Mesendoderm (in vitro differentiated cells): ENCODE measurements around the gene PAQR5.
A peak's percentile ranks its signal among the peaks of the same experiment; 100 is the strongest.

Experiments used
- DNase-seq: peaks from one replicate; pipeline ENCODE4 v3.0.0; 2013
- H2AK5ac ChIP-seq: 2 replicates; pipeline ENCODE4 v1.6.1; 2013; ENCODE audit warnings: low read length, inconsistent platforms
- H2BK120ac ChIP-seq: 2 replicates; pipeline ENCODE4 v1.6.1; 2013; ENCODE audit warnings: low read depth, mild to moderate bottlenecking, low read length, moderate library complexity, mixed read lengths
- H2BK15ac ChIP-seq: replicated peaks from 2 replicates; pipeline ENCODE4 v1.6.1; 2013; ENCODE audit warnings: low read depth, mild to moderate bottlenecking, moderate library complexity
- H2BK5ac ChIP-seq: 2 replicates; pipeline ENCODE4 v1.6.1; 2013; ENCODE audit warnings: low read length, inconsistent platforms
- H3K18ac ChIP-seq: 2 replicates; pipeline ENCODE4 v1.6.1; 2013; ENCODE audit warnings: mild to moderate bottlenecking, low read length, mixed read lengths
- H3K23ac ChIP-seq: one replicate; pipeline ENCODE4 v1.6.1; 2013; ENCODE audit warnings: low read length
- H3K27ac ChIP-seq: 2 replicates; pipeline ENCODE4 v1.5.1; 2013; ENCODE audit warnings: low read depth, mild to moderate bottlenecking, inconsistent platforms, low read length, moderate library complexity
- H3K27me3 ChIP-seq: 2 replicates; pipeline ENCODE4 v1.6.1; 2013; ENCODE audit warnings: low read length, control low read depth, mild to moderate bottlenecking, inconsistent platforms; ENCODE audit not compliant: insufficient read depth, poor library complexity
- H3K36me3 ChIP-seq: 2 replicates; pipeline ENCODE4 v1.6.1; 2013; ENCODE audit warnings: low read length, inconsistent platforms; ENCODE audit not compliant: control insufficient read depth, insufficient read depth
- H3K4ac ChIP-seq: one replicate; pipeline ENCODE4 v1.6.1; 2013; ENCODE audit warnings: low read depth, mild to moderate bottlenecking, low read length, moderate library complexity
- H3K4me1 ChIP-seq: 2 replicates; pipeline ENCODE4 v1.6.1; 2013; ENCODE audit warnings: low read depth, low read length, inconsistent platforms; ENCODE audit not compliant: control insufficient read depth
- H3K4me2 ChIP-seq: 2 replicates; pipeline ENCODE4 v1.6.1; 2013; ENCODE audit warnings: low read length
- H3K4me3 ChIP-seq: 2 replicates; pipeline ENCODE4 v1.5.1; 2013; ENCODE audit warnings: mild to moderate bottlenecking, low read length
- H3K56ac ChIP-seq: one replicate; pipeline ENCODE4 v1.6.1; 2013; ENCODE audit warnings: low read length
- H3K79me1 ChIP-seq: 2 replicates; pipeline ENCODE4 v1.6.1; 2013; ENCODE audit warnings: low read length, inconsistent platforms
- H3K79me2 ChIP-seq: 2 replicates; pipeline ENCODE4 v1.6.1; 2013; ENCODE audit warnings: mild to moderate bottlenecking, low read length; ENCODE audit not compliant: control insufficient read depth, insufficient read depth
- H3K9ac ChIP-seq: 2 replicates; pipeline ENCODE4 v1.6.1; 2013; ENCODE audit warnings: low read length, inconsistent platforms
- H4K5ac ChIP-seq: one replicate; pipeline ENCODE4 v1.6.1; 2013; ENCODE audit warnings: low read length
- H4K8ac ChIP-seq: one replicate; pipeline ENCODE4 v1.6.1; 2013; ENCODE audit warnings: low read depth, mild to moderate bottlenecking, control low read depth, low read length, moderate library complexity
- WGBS: extraction: QIAGEN DNeasy Blood & Tissue Kit; methylation state at CpG from one replicate; pipeline ENCODE4 v1.1.7; 2013; ENCODE audit warnings: low lambda C conversion rate, missing lambda C conversion rate; ENCODE audit not compliant: insufficient coverage; ENCODE audit errors: extremely low coverage; 5-methylcytosine and 5-hydroxymethylcytosine counted together

Gene PAQR5

DNA sequence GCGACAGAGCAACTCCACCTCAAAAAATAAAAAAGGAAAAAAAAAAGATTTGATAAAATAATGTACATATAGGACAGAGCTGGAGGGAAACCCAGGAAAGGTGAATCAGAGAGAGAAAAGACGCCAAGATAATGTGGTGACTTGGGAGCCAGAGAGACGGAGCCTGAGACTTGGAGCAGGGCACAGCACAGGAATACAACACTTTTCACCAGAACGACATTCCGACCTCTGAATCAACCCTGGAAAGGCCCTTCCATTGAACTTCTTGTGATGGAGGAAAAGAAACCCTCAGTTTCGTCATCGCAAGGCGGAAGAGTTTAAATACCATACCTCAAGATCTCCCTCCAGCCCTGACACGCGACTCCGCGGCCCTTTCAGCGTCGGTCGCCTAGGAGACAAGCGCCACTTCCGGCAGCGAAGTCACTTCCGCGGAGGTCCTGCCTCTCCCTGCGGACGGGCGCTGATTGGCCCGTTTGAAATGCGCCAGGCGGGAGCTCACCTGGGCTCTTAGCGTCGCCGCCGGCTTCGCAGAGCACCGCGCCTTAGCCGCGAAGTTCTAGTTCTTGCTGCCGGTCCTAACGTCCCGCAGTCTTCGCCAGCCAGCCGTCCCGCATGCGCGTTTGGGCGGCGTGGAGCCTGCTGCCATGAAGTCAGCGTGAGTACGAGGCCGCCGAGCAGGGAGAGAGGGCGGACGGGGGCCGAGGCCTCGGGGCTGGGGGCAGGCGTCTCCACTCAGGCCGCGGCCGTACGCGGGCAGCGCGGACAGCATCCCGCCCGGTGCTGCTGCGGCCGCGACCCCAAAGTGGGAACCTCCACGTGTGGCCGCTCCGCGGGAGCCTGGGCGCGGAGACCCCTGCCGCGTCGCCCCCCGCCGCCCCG is 115.3 kb downstream of the PAQR5 start, which contains the start of gene KIF23:
Gene KIF23, plus strand, starts transcription at position 528 of the 879 bp plus-strand sequence. Its CDS starts 117 bp downstream, at position 645.
- peak within 1 kb of the TSS; percentile 28 for H4K8ac ChIP-seq
- H3K36me3 ChIP-seq = peaks cover 7% of the 10 kb centered on the region
- H3K27ac ChIP-seq = peak within 1 kb of the TSS; percentile 95
- peak within 1 kb of the TSS; percentile 38 for H3K23ac ChIP-seq
- H3K4ac ChIP-seq = peak within 1 kb of the TSS; percentile 84
- H3K4me3 ChIP-seq = peak within 1 kb of the TSS; percentile 94
- peak within 1 kb of the TSS; percentile 96 for H3K9ac ChIP-seq
- H3K18ac ChIP-seq = peak within 1 kb of the TSS; percentile 57
- H3K4me2 ChIP-seq = peak within 1 kb of the TSS; percentile 97
- no peak within 1 kb of the TSS for H2BK15ac ChIP-seq
- H4K5ac ChIP-seq = no peak within 1 kb of the TSS
- WGBS = no CpG with 5 or more reads among the region's 78 CpGs
- H3K4me1 ChIP-seq = no peaks in the 10 kb centered on the region
- peaks cover 7% of the 10 kb centered on the region for H3K79me1 ChIP-seq
- H3K27me3 ChIP-seq = no peaks in the 10 kb centered on the region
- H2AK5ac ChIP-seq = no peak within 1 kb of the TSS
- H3K79me2 ChIP-seq = peaks cover 29% of the 10 kb centered on the region
- peak; percentile 98 for DNase-seq
- peak within 1 kb of the TSS; percentile 98 for H3K56ac ChIP-seq
- H2BK120ac ChIP-seq = no peak within 1 kb of the TSS
- H2BK5ac ChIP-seq = peak within 1 kb of the TSS; percentile 74

DNA sequence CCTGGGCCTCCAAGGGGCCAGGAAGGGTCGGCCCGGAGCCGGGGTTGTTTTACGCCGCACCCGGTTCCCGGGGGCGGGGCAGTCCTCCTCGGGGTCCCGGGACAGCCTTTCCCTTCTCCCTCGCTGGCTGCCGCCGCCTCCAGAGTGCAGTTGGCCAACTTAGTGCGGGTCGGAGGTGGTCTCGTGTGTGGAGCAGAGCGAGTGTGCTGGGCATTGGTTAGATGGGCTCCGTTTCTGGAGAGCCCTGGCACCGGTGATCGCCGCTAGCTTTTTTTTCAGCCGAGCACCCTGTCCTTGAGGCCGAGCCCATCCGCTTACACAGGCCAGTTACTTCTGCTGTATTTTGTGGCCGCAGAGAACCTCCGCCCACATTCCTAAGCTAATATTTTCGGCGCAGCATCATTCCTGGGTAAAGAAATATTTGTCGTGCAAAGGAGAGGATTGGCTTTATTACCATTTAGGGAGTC is 116.0 kb downstream of the PAQR5 start:
- peak overlapping the region; percentile 96 for H3K9ac ChIP-seq
- peaks cover 31% of the 10 kb centered on the region for H3K79me2 ChIP-seq
- peak overlapping the region; percentile 65 for H2BK5ac ChIP-seq
- H2BK15ac ChIP-seq = no peak overlapping the region
- peaks cover 9% of the 10 kb centered on the region for H3K36me3 ChIP-seq
- H3K23ac ChIP-seq = peak overlapping the region; percentile 38
- no peak overlapping the region for H4K8ac ChIP-seq
- no CpG with 5 or more reads among the region's 29 CpGs for WGBS
- H2AK5ac ChIP-seq = no peak overlapping the region
- peak overlapping the region; percentile 94 for H3K4me3 ChIP-seq
- peak; percentile 81 for DNase-seq
- H2BK120ac ChIP-seq = no peak overlapping the region
- peak overlapping the region; percentile 46 for H3K4me2 ChIP-seq
- H3K27me3 ChIP-seq = no peaks in the 10 kb centered on the region
- peak overlapping the region; percentile 98 for H3K56ac ChIP-seq
- peak overlapping the region; percentile 57 for H3K18ac ChIP-seq
- H3K4me1 ChIP-seq = no peaks in the 10 kb centered on the region
- H3K4ac ChIP-seq = peak overlapping the region; percentile 84
- peak overlapping the region; percentile 95 for H3K27ac ChIP-seq
- H3K79me1 ChIP-seq = peaks cover 9% of the 10 kb centered on the region
- no peak overlapping the region for H4K5ac ChIP-seq

GRCh38 chr15:69415381-69415780 is 116.7 kb downstream of the PAQR5 start:
- no peak overlapping the region for H4K5ac ChIP-seq
- H3K4me3 ChIP-seq = peak overlapping the region; percentile 64
- peak overlapping the region; percentile 79 for H3K56ac ChIP-seq
- no peak overlapping the region for H2BK5ac ChIP-seq
- peak overlapping the region; percentile 53 for H3K23ac ChIP-seq
- H3K36me3 ChIP-seq = peaks cover 9% of the 10 kb centered on the region
- peak overlapping the region; percentile 83 for H3K9ac ChIP-seq
- no peak overlapping the region for H3K27ac ChIP-seq
- no peaks in the 10 kb centered on the region for H3K4me1 ChIP-seq
- no peak overlapping the region for H2BK120ac ChIP-seq
- H2AK5ac ChIP-seq = no peak overlapping the region
- no CpG with 5 or more reads among the region's 3 CpGs for WGBS
- no peak for DNase-seq
- peak overlapping the region; percentile 71 for H3K4me2 ChIP-seq
- no peaks in the 10 kb centered on the region for H3K27me3 ChIP-seq
- H3K18ac ChIP-seq = no peak overlapping the region
- H3K79me1 ChIP-seq = peaks cover 9% of the 10 kb centered on the region
- peaks cover 31% of the 10 kb centered on the region for H3K79me2 ChIP-seq
- no peak overlapping the region for H3K4ac ChIP-seq
- H4K8ac ChIP-seq = no peak overlapping the region
- no peak overlapping the region for H2BK15ac ChIP-seq

DNA sequence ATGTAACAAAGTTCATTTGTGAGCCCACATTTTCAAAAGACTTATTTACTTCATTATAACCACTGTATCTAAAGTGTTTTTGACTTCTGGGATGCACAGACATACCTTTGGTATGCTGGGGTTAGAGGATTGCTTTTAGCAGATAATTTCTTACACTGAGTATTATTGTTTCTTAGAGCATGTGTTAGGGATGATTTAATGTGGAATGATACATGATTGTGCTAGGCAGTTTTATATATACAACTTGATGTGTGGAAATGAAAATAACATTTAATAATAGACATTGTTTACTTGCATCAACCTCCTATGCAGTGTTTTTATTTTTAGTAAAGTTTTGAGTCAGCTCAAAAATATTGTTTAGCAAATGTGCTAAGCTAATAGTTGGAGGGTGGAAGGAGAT is 118.9 kb downstream of the PAQR5 start:
- Histone ChIP-seq H3K36me3 (peaks cover 15% of the 10 kb centered on the region), H3K4ac (no peak overlapping the region), H3K9ac (no peak overlapping the region), H2BK120ac (no peak overlapping the region), H2AK5ac (no peak overlapping the region), H4K5ac (no peak overlapping the region), H3K23ac (no peak overlapping the region), H3K79me1 (peaks cover 10% of the 10 kb centered on the region), H3K79me2 (peaks cover 31% of the 10 kb centered on the region), H4K8ac (no peak overlapping the region), H3K4me3 (no peak overlapping the region), H2BK15ac (no peak overlapping the region), H3K27ac (no peak overlapping the region), H3K4me1 (no peaks in the 10 kb centered on the region), H3K56ac (no peak overlapping the region), H3K4me2 (no peak overlapping the region), H3K18ac (no peak overlapping the region), H3K27me3 (no peaks in the 10 kb centered on the region), H2BK5ac (no peak overlapping the region)
- DNase-seq = no peak

DNA sequence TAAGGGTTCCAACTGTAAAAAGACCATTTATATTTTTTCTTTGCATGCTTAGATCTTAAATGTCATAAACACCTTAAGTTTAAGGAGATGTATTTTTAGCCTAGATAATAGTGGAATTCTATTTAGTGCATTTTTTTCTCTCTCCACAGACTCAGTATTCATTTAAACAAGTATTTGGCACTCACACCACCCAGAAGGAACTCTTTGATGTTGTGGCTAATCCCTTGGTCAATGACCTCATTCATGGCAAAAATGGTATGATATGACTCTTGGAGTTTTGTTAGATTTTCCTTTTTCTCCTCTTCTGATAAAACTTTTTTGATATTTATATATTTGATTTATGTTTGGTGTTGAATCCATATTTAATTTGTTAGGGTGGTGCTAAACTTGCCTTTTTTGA is 122.8 kb downstream of the PAQR5 start:
- Histone ChIP-seq H4K8ac (no peak overlapping the region), H3K18ac (no peak overlapping the region), H2BK120ac (no peak overlapping the region), H3K4ac (no peak overlapping the region), H3K27ac (no peak overlapping the region), H3K27me3 (no peaks in the 10 kb centered on the region), H3K23ac (no peak overlapping the region), H2BK15ac (no peak overlapping the region), H3K79me2 (peaks cover 13% of the 10 kb centered on the region), H3K36me3 (peaks cover 22% of the 10 kb centered on the region), H3K56ac (no peak overlapping the region), H3K4me1 (no peaks in the 10 kb centered on the region), H4K5ac (no peak overlapping the region), H3K4me3 (no peak overlapping the region), H2BK5ac (no peak overlapping the region), H3K79me1 (peaks cover 14% of the 10 kb centered on the region), H3K4me2 (no peak overlapping the region), H2AK5ac (no peak overlapping the region), H3K9ac (no peak overlapping the region)
- DNase-seq = no peak
